Activated CD8-positive, alpha-beta memory T cell treated with anti-CD3 and anti-CD28 coated beads for 1 hour (primary cell): ENCODE measurements around the gene CAMKK2.

Source experiments
- DNase-seq, 2 donors: peaks; one replicate each; pipeline ENCODE4 v3.0.0-alpha.2; 2020; ENCODE audit warnings: low read depth in 1 of 2; ENCODE audit errors: extremely low read depth in 1 of 2

CAMKK2 gene

GRCh38 chr12:121250359-121250758 lies 46.1 kb downstream of the CAMKK2 start:
- no peak for DNase-seq

DNA sequence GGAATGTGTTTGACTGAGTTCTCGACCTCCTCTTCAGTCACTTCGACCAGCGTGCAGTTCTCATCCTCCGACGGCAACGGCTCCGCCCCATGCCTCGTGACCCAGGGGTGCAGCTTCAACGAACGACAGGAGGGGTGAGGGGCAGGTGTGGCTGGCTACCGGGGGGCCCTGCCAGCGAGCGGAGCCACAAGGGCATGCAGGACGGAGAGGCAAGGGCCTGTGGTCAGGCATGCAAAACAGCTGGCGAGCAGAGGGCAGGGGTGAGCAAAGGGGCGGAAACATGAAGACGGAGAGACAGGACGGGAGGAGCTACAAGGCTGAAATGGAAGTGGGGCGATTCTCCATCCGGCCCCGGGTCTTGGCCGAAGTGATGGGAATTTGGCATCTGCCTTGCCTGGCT lies 47.9 kb downstream of the CAMKK2 start:
- no peak for DNase-seq

DNA sequence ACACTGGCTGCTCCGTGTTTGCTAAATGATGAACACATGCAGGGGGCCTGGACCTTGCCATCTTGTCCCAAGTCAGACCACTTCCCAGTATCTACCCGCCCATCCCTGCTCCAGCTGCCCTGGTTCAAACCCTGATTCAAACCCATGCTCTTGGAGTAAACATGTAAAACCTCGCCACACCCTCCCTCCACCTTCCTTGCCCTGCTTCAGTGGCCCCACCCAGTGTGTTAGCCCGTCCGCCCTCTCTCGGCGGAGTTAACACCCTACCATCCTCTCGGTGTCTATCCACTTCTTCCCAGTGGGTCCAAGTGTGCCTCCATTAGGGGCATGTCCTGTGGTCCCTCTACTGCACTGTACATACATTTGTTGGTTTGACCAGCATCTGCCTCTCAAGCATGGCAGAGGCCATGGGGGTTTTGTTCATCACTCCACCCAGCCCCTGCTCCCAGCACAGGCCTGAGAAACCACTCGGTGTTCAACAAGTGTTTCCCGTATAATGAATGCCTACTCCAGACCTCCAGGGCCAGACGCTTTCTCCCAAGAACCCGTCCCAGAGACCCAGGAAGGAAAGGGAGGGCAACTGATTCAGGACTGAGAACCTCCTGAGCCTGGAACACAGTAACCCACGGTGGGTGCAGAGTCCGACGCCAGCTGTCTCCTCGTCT lies 49.5 kb downstream of the CAMKK2 start:
- no peak for DNase-seq

DNA sequence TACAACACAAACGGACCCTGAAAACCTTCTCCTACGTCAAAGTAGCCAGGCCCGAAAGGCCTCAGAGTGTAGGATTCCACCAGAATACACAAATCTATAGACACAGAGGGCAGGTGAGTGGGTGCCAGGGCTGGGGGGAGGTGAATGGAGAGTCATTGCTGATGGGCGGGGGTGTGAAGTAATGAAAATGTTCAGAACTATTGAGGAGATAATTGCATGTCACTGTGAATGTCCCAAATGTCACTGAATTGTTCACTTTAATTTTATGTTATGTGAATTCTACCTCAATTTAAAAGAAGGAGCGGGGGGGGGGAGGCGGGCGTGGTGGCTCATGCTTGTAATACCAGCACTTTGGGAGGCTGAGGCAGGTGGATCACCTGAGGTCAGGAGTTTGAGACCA lies 50.6 kb downstream of the CAMKK2 start:
- no peak for DNase-seq

- no peak for DNase-seq
Measured at GRCh38 chr12:121245031-121245430, 51.5 kb downstream of the CAMKK2 start.

DNA sequence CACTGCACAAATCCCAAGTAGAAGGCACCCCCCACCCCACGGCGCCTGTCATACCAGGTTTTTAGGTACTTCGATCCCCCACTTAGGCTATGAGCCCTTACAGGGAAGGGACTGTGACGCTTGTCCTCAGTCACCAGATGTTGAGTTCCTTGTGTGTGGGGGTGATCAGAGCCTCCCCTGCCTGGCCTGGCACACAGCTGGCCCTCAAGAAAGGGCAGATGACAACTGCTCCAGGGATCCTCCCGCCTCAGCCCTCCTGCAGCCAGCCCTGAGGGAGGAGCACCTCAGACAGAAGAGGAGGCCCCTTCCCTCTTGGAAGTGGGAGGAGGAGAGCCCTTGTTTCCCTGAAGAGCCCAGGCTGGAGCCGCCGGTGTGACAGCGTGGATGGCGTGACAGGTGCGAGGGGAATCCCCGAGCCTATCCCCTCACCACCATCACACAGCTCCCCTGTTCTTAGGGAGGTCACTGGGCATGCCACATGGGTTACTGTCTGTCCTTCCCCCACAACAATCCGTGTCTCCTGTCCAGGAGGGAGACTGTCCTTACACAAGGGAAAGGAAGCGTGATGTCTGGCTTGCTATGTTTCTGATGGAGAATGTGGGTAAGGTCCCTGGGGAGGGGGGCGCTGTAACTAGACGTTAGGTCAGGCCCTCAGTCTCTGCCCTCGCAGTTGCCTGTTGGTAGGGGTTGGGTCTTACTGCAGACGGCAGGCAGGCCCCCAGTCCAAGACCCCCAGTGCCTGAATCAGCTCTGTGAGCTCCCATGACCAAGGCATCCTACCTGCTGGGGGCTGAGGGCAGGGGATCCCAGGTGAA lies 55.1 kb downstream of the CAMKK2 start:
- no peak for DNase-seq

GRCh38 chr12:121240484-121241101 lies 55.9 kb downstream of the CAMKK2 start:
- DNase-seq = peak; percentile 88 to 97

DNA sequence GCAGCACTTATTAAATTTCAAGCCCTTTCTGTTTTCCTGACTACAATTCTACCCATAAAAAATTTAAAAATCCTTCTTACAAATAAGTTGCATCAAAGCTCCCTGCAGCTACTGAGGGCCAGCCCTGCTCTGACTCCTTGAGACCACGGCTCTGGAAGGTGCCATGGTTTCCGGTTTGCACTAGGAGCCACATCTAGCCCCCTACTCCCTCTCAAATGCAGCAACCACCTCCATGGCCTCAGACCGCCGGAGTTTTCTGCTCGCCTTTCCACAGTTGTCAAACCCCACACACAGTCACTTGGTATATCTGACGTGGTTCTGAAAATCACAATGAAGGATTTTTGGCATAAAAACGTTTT lies 56.5 kb downstream of the CAMKK2 start:
- DNase-seq = no peak

DNA sequence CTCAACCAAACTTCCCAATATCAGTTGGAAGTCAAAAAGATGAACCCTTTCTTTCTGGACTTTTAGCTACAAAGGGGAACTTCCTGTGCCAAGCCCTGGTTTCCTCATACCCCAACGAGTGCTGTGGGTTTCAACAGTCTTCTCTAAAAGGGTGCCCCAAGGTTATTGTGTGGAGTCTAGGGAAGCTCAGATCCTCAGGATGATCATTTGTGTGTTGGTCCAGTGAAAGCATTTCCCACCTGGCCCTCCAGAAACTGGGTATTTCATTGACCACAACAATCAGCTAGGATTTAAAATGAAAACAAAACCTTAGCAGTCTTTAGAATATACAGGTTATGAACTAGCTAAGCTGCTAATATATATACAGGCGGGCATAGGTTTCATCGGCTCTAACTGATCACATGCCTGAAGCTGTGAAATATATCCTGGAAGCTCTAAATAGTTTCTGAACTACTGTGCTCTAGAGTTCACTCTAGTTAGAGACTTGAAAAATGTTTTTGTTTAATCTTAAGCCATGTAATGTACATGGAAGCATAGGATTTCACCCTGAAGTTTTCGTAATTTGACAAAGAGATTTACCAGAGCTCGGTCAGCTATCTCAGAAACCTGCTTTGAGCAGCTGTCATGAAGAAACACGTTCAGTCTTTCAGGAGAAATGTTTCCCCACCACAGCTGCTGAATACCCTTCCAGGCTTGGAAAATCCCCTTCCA lies 57.0 kb downstream of the CAMKK2 start:
- DNase-seq = no peak

DNA sequence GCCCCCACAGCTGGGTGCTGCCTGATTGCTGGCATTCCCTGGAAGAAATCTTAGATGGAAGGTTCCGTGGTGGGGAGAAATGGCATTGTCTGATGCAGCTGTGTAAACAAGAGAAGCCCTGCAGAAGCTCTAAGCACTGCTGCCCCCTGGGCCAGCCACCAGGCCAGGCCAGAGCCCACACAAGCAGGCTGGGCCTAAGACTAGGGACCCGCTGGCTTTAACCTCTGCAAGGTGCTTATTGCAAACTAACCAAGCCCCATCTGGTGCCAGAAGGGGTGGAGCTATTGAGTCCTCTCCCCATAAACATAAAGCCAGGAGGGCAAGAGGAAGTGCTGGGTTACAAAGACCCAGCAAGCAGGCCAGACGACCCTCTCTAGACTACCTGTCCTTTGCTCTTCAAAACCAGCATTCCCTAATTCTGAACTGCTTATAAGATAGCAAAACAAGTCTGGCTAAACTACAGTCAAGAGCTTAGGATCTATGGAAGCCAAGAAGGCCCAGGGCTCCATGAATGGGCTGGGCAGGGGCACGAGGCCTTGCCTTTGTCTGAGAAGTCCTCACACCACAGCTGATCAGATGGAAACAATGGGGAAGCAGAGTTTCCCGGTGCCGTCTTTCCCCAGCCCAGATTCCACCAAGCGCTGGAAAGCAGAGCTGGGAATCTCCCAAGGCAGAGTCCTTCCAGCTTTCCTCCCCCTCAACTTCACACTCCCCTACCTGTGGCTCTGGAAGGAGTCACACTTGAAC lies 57.7 kb downstream of the CAMKK2 start:
- no peak for DNase-seq

DNA sequence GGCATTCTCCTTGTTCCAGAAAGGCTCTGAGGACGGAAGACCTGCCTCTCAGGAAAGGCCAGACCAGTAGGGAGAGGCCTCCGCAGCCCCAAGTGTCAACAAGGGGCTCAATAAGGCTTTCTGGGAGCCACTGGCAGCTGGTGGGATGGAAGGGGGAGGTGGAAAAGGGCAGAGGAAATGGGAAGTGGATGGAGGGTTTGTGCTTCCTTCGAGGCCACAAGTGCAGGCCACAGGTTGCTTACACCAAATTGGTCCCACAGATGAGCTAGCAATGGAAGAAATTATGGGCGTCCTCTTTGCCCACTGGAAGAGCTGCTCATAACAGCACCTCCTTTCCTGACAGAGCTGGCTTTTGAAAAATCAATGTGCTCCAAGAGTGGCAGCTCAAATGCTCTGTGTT lies 58.4 kb downstream of the CAMKK2 start:
- DNase-seq = no peak

DNA sequence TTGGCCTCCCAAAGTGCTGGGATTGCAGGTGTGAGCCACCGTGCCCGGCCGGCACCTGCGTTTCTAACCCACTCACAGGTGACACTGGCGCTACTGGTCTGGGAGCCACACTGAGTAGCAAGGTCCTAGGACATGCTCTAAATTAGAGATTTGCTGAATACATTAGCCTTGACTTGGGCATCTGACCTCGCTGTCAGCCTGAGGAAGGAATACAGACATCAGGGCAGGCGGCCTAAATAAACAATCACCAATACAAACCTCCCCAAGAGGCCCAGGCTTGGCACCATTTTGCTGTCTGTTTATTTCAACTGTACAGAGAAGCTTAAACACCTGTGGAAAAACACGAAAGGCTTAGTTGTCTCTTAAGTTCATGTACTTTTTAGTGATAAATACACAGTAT lies 59.1 kb downstream of the CAMKK2 start:
- no peak for DNase-seq

DNA sequence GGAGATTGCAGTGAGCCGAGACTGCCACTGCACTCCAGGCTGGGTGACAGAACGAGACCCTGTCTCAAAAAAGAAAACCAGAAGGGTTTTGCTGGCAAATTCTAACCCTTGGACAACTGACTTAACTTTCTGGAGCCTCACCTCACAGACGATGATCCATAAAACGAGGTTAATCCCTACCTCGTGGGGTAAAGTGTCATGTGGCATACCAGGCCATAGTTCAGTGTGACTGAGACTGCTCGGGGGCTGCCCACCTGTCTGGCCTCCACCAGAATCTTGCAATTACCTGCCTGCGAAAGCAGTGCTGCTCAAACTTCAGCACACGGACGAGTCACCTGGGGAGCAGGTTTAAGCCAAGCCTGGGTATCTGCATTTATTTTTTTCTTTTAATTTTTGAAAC lies 59.7 kb downstream of the CAMKK2 start:
- no peak for DNase-seq

- no peak for DNase-seq
Measured at GRCh38 chr12:121233628-121234020, 62.9 kb downstream of the CAMKK2 start.

- DNase-seq = no peak
Measured at GRCh38 chr12:121232977-121233627, 63.4 kb downstream of the CAMKK2 start.

GRCh38 chr12:121232163-121232562 lies 64.3 kb downstream of the CAMKK2 start:
- no peak for DNase-seq

DNA sequence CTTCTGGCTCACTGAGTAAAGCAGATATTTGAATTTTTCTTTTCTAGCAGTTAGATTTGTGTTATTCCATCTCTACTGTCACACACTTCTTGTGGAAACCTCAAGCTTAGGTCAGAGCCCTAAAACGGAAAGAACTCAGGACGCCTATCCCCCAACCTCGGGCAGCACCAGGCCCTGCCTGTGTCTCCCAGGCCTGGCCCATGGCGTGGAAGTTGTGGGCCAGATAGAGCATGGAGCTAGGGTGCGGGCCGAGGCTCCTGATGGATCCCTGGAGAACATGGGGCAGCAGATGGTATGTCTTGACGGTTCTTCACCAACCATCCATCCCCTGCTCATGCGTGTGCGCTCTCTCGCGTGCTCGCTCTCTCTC lies 66.0 kb downstream of the CAMKK2 start:
- no peak for DNase-seq

GRCh38 chr12:121229826-121230537 lies 66.5 kb downstream of the CAMKK2 start:
- peak in 1 of 2 donors; percentile 32 for DNase-seq

- no peak for DNase-seq
Measured at GRCh38 chr12:121228919-121229665, 67.4 kb downstream of the CAMKK2 start.
